Measurements from ENCODE around the gene CGAS. TPM values are rescaled to one million over a fixed set of nuclear protein-coding genes. Genes with fewer than 3 reads are reported as not detected.
"Not testable (repeated sequence)": the region's sequence is repeated elsewhere in the genome, so short reads cannot be mapped to it uniquely, and the experiment has no call there.

The CGAS gene
- total RNA-seq, 1 experiment from 2014 or later = 35.0 TPM

- H3K36me3 Mint-ChIP-seq (ENCODE audit: insufficient read depth, unreplicated experiment) = peaks cover 13% of the 10 kb centered on the region
- BruUV-seq (replicated peaks) = no TSS peak
- H3K4me3 Mint-ChIP-seq (ENCODE audit: low read depth, unreplicated experiment) = no peak overlapping the region
- H3K9me3 Mint-ChIP-seq (ENCODE audit: low read depth, unreplicated experiment) = no peaks in the 10 kb centered on the region
- CTCF ChIA-PET = no interaction called here
- H3K4me1 Mint-ChIP-seq (ENCODE audit: low read depth, unreplicated experiment) = no peaks in the 10 kb centered on the region
- no peaks in the 10 kb centered on the region for H3K27me3 Mint-ChIP-seq (ENCODE audit: unreplicated experiment)
- TF ChIP-seq CTCF (IDR thresholded peaks at IDR 0.05; ENCODE audit: unreplicated experiment) = no peak
- no peak for DNase-seq
- no peak overlapping the region for H3K27ac Mint-ChIP-seq (ENCODE audit: unreplicated experiment)
- intact Hi-C loops (cut with micrococcal nuclease; ENCODE audit: unreplicated experiment) = no loop called here
Observed at GRCh38 chr6:73400656-73401055, 51.4 kb downstream of the CGAS start.

- BruUV-seq (replicated peaks) = no TSS peak
Observed at GRCh38 chr6:73395875-73396274, 56.2 kb downstream of the CGAS start.

GRCh38 chr6:73394577-73395354 is 57.3 kb downstream of the CGAS start, which contains the start of gene DDX43:
Gene DDX43 (plus strand): TSS chr6:73394828. CDS start chr6:73394906, 78 bp downstream.
- intact Hi-C loops (cut with micrococcal nuclease; ENCODE audit: unreplicated experiment) = no loop called here
- no TSS peak for BruUV-seq (replicated peaks)
- H3K36me3 Mint-ChIP-seq (ENCODE audit: insufficient read depth, unreplicated experiment) = peaks cover 24% of the 10 kb centered on the region
- H3K27me3 Mint-ChIP-seq (ENCODE audit: unreplicated experiment) = no peaks in the 10 kb centered on the region
- DNase-seq = peak; percentile 94
- CTCF ChIA-PET = interaction anchor here (0.6 to 1.3 kb wide), 4 partner anchors 56 to 774 kb away, joined by 4 to 7 read pairs (median 6); partner anchors contain the start of gene EEF1A1
- no peak for TF ChIP-seq CTCF (IDR thresholded peaks at IDR 0.05; ENCODE audit: unreplicated experiment)
- peaks cover 7% of the 10 kb centered on the region for H3K4me1 Mint-ChIP-seq (ENCODE audit: low read depth, unreplicated experiment)
- H3K4me3 Mint-ChIP-seq (ENCODE audit: low read depth, unreplicated experiment) = peak within 1 kb of the TSS; percentile 92
- H3K9me3 Mint-ChIP-seq (ENCODE audit: low read depth, unreplicated experiment) = no peaks in the 10 kb centered on the region
- H3K27ac Mint-ChIP-seq (ENCODE audit: unreplicated experiment) = peak within 1 kb of the TSS; percentile 98

More at GRCh38 chr6:73395875-73396274, 56.2 kb downstream of the CGAS start:
- CTCF ChIA-PET = no interaction called here
- H3K9me3 Mint-ChIP-seq (ENCODE audit: low read depth, unreplicated experiment) = no peaks in the 10 kb centered on the region
- no peak overlapping the region for H3K27ac Mint-ChIP-seq (ENCODE audit: unreplicated experiment)
- intact Hi-C loops (cut with micrococcal nuclease; ENCODE audit: unreplicated experiment) = no loop called here
- no peak for DNase-seq
- peaks cover 7% of the 10 kb centered on the region for H3K4me1 Mint-ChIP-seq (ENCODE audit: low read depth, unreplicated experiment)
- no peak for TF ChIP-seq CTCF (IDR thresholded peaks at IDR 0.05; ENCODE audit: unreplicated experiment)
- H3K27me3 Mint-ChIP-seq (ENCODE audit: unreplicated experiment) = no peaks in the 10 kb centered on the region
- peak overlapping the region; percentile 92 for H3K4me3 Mint-ChIP-seq (ENCODE audit: low read depth, unreplicated experiment)
- peaks cover 24% of the 10 kb centered on the region for H3K36me3 Mint-ChIP-seq (ENCODE audit: insufficient read depth, unreplicated experiment)

GRCh38 chr6:73393278-73393677 is 58.8 kb downstream of the CGAS start:
- TF ChIP-seq CTCF (IDR thresholded peaks at IDR 0.05; ENCODE audit: unreplicated experiment) = no peak
- Mint-ChIP-seq H3K4me3 (ENCODE audit: low read depth, unreplicated experiment) (peak overlapping the region; percentile 92), H3K36me3 (ENCODE audit: insufficient read depth, unreplicated experiment) (peaks cover 34% of the 10 kb centered on the region), H3K27ac (ENCODE audit: unreplicated experiment) (peak overlapping the region; percentile 98), H3K9me3 (ENCODE audit: low read depth, unreplicated experiment) (no peaks in the 10 kb centered on the region), H3K27me3 (ENCODE audit: unreplicated experiment) (no peaks in the 10 kb centered on the region), H3K4me1 (ENCODE audit: low read depth, unreplicated experiment) (peaks cover 15% of the 10 kb centered on the region)
- no TSS peak for BruUV-seq (replicated peaks)
- intact Hi-C loops (cut with micrococcal nuclease; ENCODE audit: unreplicated experiment) = no loop called here
- CTCF ChIA-PET = no interaction called here
- no peak for DNase-seq

GRCh38 chr6:73392188-73392587 is 59.9 kb downstream of the CGAS start:
- intact Hi-C loops (cut with micrococcal nuclease; ENCODE audit: unreplicated experiment); H3K9me3 Mint-ChIP-seq (ENCODE audit: low read depth, unreplicated experiment); BruUV-seq (replicated peaks); H3K4me3 Mint-ChIP-seq (ENCODE audit: low read depth, unreplicated experiment); DNase-seq; H3K27me3 Mint-ChIP-seq (ENCODE audit: unreplicated experiment); H3K27ac Mint-ChIP-seq (ENCODE audit: unreplicated experiment); CTCF ChIA-PET: not testable (repeated sequence)
- peaks cover 34% of the 10 kb centered on the region for H3K36me3 Mint-ChIP-seq (ENCODE audit: insufficient read depth, unreplicated experiment)
- H3K4me1 Mint-ChIP-seq (ENCODE audit: low read depth, unreplicated experiment) = peaks cover 15% of the 10 kb centered on the region

Data from Calu3 (cell line).